Measurements from ENCODE around the gene SLC4A3. TPM values are rescaled to one million over a fixed set of nuclear protein-coding genes. Genes with fewer than 3 reads are reported as not detected.

Gene SLC4A3
- polyA plus RNA-seq, 4 donors: 8.2 to 10.6 (median 9.0) TPM

Other genes starting within 250 kb of the SLC4A3 start
- gene DNPEP, start 239.7 kb upstream of the SLC4A3 start, polyA plus RNA-seq (ENCODE audit: insufficient read length in 4 of 4): 10 to 100 TPM; 54.2 to 67.5 (median 58.2) TPM
- gene DES, start 209.3 kb upstream of the SLC4A3 start, polyA plus RNA-seq (ENCODE audit: insufficient read length in 4 of 4): 1 to 10 TPM; 5.9 to 6.8 (median 6.6) TPM
- gene SPEG, start 192.8 kb upstream of the SLC4A3 start, polyA plus RNA-seq (ENCODE audit: insufficient read length in 4 of 4): 10 to 100 TPM; 10.3 to 15.2 (median 13.3) TPM
- gene GMPPA, start 128.7 kb upstream of the SLC4A3 start, polyA plus RNA-seq (ENCODE audit: insufficient read length in 4 of 4): 10 to 100 TPM; 35.0 to 42.9 (median 36.4) TPM
- under 1 TPM; 0.07 to 0.18 (median 0.16) TPM for gene ASIC4, start 113.1 kb upstream of the SLC4A3 start, polyA plus RNA-seq (ENCODE audit: insufficient read length in 4 of 4)
- 10 to 100 TPM; 23.8 to 46.3 (median 30.1) TPM for gene CHPF, start 83.8 kb upstream of the SLC4A3 start, polyA plus RNA-seq (ENCODE audit: insufficient read length in 4 of 4)
- 1 to 10 TPM; 2.0 to 4.0 (median 2.8) TPM for gene TMEM198, start 83.6 kb upstream of the SLC4A3 start, polyA plus RNA-seq (ENCODE audit: insufficient read length in 4 of 4)
- gene OBSL1, start 56.1 kb upstream of the SLC4A3 start, polyA plus RNA-seq (ENCODE audit: insufficient read length in 4 of 4): 100 to 1,000 TPM; 122 to 193 (median 147) TPM
- 1 to 10 TPM in 3 of 4 donors, under 1 TPM in 1; 0.51 to 2.0 (median 1.6) TPM for gene INHA, start 55.3 kb upstream of the SLC4A3 start, polyA plus RNA-seq (ENCODE audit: insufficient read length in 4 of 4)
- 10 to 100 TPM; 21.4 to 32.5 (median 24.9) TPM for gene STK11IP, start 29.8 kb upstream of the SLC4A3 start, polyA plus RNA-seq (ENCODE audit: insufficient read length in 4 of 4)